GM18505 (cell line): Measurements from ENCODE around the gene NEGR1.

Source experiments
- ATAC-seq: cut with Tn5 transposase; IDR thresholded peaks from one replicate; pipeline ENCODE4 v1.9.1; 2021; ENCODE audit not compliant: unreplicated experiment
- POLR2A ChIP-seq: IDR thresholded peaks from 4 replicates; pipeline ENCODE4 v1.6.1; 2011; ENCODE audit warnings: borderline replicate concordance; ENCODE audit not compliant: insufficient read depth, insufficient read length; ENCODE audit errors: extremely low read depth

Gene NEGR1

DNA sequence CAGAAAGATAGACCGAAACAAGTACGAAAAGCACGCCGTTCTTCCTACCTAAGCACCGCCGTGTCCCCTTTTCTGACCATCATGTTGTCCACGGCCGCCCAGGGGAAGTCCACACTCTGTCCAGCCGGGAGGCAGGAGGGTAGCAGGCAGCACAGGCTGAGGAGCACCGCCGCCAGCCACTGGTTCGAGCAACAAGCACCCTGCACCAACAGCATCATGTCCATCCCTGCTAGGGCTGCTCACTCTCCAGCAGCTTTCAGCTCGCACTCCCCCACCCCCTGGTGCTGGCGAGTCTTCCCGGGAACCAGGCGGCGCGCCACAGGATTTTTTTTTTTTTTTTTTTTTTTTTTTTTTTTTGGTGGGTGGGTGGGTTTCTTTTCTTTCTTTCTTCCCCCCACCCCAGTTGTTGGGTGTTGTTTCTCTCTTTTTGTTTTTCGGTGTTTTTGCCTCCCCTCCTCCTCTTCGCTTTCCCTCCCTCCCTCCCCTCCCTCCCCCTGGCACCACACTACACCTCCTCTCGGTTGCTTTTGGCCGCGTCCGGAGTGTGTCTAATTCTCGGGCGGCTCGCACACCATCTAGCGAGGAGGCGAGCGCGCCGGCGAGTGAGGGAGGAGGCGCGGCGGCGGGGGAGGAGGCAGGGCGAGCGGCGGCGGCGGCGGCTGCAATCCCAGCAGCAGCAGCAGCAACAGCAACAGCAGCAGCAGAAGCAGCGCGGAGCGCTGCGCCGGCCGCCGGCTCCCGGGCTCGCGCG, at the start of gene NEGR1:
NEGR1 (minus strand) TSS at position 269 of the 751 bp plus-strand sequence.
- TF ChIP-seq POLR2A = no peak
- ATAC-seq = peak; percentile 81

DNA sequence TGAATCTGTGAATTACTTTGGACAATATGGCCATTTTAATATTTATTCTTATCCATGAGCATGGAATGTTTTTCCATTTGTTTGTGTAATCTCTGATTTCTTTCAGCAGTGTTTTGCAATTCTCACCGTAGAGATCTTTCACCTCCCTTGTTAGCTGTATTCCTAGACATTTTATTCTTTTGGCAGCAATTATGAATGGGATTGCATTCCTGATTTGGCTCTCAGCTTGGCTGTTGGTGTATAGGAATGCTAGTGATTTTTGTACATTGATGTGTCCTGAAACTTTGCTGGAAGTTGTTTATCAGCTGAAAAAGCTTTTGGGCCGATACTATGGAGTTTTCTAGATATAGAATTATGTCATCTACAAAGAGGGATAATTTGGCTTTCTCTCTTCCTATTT, 44.2 kb upstream of the NEGR1 start:
- no peak for TF ChIP-seq POLR2A
- ATAC-seq = no peak

DNA sequence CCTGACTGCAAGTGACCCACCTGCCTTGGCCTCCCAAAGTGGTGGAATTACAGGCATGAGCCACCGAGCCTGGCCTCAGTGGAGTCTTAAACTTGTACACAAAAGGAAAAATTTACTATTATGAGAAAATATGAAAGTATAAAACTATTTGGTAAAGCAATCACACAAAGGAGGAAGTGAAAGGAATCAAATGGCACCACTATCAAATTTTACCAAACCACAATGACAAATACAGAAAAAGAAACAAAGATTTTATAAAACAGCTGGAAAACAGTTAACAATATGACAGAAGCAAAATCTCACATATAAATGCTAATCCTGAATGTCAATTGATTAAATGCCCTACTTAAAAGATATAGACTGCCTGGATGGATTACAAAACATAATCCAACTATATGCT, 42.1 kb upstream of the NEGR1 start:
- no peak for TF ChIP-seq POLR2A
- no peak for ATAC-seq

DNA sequence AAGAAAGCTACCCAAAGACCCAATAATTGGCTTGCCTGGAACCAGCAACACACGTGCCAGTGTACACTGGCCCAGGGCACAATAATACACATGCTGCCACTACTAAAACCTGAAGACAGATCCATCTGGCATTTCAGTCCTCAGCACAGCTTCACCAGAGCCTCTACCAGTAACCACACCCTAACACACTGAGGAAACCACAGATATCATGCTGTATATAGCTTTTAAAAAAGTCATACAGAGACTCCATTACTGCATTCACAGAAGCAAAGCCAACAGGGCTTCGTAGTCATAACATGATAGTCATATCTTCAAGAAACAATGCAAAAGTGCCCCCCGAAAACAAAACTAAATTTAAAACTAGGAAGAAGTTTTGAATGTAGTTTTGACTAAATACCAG, 40.6 kb upstream of the NEGR1 start:
- no peak for ATAC-seq
- no peak for TF ChIP-seq POLR2A

DNA sequence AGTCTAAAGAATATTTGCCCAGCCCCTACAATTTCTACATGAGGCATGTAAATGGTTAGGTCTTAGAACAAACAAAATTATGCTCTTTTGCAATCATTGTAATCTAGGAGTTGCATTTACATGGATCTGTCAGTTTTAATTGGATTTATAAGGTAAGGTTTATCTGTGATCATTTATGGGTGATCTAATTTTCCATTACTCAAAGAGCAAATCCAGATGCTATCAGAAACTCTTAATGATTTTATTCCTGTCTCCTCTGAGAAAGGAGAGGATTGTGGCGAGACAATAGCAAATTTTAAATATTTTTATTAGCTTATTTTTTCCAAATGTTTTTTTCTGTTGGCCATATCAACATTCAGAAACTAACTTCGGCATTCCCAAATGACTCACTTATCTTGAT, 14.2 kb upstream of the NEGR1 start:
- no peak for ATAC-seq
- TF ChIP-seq POLR2A = no peak

DNA sequence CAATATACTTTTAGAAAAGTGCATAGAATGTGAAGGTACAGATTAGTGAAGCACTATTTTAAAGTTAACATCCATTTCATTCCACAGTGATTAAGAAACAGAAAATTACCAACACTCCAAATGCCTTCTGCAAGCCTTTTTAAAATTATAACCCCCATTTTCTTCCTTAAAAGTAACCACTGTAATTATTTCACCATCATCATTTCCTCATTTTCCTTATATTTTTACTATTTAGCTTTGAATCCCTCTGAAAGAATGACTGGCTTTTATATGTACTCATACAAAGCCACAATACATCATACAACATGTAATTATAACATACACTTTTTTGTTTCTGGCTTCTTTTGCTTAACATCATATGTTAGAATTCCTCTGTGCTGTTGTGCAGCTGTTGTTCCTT, 6.5 kb upstream of the NEGR1 start:
- TF ChIP-seq POLR2A = no peak
- ATAC-seq = no peak

DNA sequence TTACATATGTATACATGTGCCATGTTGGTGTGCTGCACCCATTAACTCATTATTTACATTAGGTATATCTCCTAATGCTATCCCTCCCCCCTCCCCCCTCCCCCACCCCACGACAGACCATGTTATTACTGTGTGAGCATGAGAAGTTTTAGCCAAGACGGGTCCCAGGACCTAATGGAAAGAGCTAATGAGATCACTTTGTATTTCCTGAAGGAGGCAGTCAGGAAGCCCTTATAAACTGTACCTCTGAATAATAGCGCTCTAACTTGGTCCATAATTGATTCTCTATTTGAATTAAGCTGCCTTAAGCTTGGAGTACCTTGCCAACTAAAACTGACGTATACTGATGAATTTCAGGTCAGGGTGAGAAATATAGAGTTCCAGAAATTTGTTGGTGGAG, 4.1 kb upstream of the NEGR1 start:
- ATAC-seq = no peak
- no peak for TF ChIP-seq POLR2A

DNA sequence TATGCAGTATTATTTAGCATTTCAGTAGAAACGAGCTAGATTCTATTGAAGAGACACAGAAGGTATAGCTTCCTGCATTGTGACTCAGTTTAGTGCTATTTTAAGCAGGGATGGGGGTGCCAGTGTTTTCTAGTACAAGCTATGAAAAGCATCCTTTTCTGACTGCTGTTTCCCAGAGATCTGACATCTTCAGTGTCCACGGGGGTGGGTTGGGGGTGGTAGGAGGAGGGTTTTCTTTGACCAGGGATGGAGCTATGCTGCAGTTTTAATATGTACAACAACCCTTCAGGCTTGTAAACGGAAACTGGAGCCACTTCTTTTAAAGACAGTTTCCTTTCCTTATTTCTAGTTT, 2.7 kb upstream of the NEGR1 start:
- no peak for TF ChIP-seq POLR2A
- ATAC-seq = no peak

DNA sequence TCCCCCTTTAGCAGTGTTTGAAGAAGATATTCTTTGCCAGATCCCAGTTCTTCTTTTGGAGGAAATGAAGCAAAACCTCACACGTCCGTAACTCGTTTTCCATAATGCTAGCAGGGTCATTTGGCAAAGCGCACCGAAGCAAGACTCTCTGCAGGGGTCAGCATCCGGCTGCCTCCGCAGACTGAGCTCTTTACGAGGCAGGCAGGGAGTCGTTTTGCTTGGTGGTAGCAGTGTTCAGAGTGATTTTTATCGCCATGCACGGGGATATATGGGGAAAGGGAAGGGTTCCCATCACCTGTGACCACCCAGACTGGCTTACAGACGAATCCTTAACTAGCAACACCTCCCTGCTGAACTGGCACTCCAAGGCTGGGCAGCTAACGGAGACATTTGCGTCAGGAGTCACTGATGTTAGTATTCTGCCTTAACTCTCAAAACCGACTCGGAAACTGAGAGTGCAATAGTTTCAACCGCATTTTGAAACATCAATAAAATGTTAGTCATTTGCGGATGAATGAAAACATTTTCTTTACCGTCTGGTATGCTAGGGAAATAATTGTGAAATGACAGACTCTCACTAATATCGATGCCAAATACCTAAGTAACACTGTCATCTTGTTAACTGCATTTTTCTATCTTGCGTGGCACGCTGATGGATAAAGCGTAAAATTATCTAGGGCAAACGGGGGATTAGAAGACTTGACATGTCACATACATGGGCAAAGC, 2.2 kb upstream of the NEGR1 start:
- TF ChIP-seq POLR2A = no peak
- ATAC-seq = peak; percentile 60

DNA sequence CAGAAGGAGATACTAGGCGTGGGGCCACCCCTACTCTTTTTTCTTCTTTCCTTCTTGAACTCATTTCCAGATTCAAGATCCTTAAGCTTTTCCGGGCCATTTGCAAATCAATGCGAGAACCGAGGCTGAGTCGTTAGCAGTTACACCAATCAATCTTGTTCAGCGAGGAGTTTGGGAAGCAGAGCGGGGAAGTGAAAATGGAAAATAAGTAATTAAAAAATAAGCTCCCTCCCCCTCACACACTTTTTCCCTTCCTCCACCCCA, 1.7 kb upstream of the NEGR1 start:
- TF ChIP-seq POLR2A = no peak
- ATAC-seq = no peak

DNA sequence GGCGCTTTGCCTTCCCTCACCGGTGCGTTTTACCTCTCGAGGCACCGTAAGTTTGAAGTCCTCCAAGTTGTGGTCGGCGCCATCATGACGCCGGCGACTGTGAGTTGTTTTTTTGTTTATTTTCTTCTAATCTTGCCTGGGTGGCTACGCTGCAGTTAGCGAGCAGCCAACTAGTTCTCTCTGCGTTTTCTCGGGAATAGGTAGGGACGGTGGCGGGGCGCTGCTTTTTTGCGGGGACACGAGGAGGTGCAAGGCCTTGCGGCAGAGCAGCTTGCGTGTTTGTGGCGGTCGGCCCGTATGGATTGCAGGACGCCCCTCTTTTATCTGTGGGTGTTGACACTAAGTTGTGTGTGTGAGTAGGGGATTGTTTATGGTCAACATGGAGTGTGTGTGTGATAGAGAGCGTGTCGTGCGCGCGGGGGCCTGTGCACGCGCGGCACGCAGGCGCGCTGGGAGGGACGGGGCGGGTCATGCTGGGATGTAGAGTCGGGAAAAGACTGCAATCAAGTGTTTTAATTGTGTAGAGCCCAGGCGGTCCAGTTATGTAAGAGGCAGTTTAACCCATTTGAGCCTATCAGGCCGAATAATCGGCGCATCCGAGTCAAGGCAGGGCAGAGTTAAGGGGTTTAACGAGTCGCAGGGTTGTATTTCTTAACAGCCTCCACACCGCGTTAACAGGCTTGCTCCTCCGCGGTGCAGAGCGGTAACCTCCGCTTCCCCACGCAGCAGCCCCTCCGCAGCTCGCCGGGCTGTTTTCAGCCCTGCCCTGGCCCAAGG, 1.2 kb upstream of the NEGR1 start:
- TF ChIP-seq POLR2A = no peak
- no peak for ATAC-seq

DNA sequence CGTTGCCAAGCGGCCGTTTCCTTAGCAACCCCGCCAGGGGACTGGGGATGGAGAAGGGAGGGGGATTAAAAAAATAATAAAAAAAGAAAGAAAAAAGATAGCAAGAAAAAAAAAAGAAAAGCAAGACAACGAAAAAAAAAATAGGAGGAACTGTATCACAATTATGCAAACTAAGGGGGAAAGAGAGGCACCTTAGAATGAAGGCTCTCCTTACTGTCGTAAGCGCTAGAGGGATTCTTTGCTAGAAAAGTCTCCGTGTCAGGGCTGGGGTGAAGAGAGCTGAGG, 625 bp upstream of the NEGR1 start:
- TF ChIP-seq POLR2A = no peak
- peak; percentile 15 for ATAC-seq

DNA sequence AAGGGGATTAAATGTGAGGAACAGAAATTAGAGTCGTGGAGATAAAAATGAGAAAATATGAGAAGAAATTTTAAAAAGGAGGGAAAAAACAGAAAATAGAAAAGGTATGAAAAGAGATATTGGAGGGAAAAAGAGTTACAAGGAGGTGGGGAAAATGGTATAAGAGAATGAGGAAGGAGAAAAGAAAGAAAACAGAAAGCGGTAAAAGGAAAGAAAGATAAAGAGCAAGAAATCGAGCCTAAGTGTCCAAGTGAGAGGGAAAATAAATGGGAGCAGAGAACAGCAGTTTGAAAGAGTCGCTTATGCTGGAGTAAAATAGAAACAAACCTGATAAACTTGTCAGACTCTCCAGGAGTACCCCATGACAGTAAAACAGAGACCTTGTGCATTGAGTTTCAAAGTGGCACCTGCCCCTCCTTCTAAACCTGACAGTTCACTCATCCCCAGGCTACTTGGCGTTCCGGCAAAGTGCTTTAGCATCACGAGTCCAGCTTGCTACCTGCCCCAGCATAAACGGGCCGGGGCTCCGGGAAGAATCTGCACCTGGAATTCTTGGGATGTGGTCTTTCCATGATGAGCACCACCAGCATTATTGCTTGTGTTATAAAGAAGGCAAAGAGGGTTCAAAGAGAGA, 585 bp downstream of the NEGR1 start:
- no peak for ATAC-seq

DNA sequence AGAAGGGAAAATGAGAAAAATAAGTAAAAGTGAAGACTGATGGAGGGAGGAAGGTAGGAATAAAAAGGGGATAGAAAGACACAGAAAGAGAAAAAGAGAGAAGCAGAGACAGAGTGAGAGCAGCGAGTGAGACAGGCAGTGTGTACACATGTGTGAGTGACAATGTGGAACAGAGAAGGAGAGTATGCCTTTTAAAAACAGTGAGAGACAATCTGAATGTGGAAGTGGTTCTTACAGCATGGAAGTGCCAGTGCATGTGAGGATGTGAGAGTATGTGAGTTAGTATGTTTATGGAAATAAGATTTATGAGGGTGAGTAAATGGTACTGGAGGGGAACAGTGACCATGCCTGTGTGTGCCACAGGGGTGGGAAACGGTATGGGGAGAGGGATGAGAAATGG, 1.2 kb downstream of the NEGR1 start:
- no peak for ATAC-seq
- TF ChIP-seq POLR2A = no peak

More for the DNA sequence above, 585 bp downstream of the NEGR1 start:
- no peak for TF ChIP-seq POLR2A
